HG03521 (cell line): ENCODE measurements around the gene NFASC.

Experiments
- ATAC-seq: cut with Tn5 transposase; IDR thresholded peaks from one replicate; pipeline ENCODE4 v1.9.1; 2021; ENCODE audit warnings: mild to moderate bottlenecking, moderate library complexity; ENCODE audit not compliant: unreplicated experiment

The NFASC gene

DNA sequence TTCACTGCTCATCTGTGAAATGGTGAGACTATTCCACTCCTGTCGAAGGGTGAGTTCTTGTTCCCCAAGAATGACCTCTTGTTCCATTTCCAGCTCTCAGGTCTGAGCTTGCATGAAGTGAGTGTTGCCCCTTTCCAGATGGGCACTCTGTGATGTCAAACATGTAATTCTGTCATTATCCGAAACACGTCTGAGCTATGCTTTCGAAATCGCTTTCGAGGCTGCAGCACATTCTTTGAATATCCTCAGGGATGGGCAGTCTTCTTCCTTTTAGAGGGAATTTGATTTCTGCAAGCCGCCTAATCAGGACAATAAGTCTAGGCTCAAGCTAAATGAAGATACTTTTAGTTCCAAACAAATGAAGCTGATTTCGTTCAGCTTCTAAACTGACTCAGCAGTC is 15.1 kb downstream of the NFASC start:
- ATAC-seq, result no peak

DNA sequence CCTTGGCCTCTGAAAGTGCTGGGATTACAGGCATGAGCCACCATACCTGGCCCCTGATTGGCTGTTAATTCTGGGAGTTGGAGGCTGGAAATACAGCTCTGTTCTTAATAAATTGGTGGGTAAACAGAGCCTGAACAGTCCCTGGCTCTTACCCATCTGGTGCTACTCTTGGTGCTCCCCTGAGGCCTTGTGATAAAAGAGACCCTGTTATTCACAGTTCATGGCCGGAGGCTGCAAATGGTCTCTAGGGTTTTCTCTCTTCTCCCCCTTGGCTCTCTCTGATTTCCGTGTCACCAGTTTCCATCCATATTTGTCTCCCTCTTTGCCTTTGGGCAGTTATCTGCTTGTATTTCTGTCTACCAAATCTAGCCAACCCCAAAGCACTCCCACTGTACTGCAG is 17.2 kb downstream of the NFASC start:
- no peak for ATAC-seq

DNA sequence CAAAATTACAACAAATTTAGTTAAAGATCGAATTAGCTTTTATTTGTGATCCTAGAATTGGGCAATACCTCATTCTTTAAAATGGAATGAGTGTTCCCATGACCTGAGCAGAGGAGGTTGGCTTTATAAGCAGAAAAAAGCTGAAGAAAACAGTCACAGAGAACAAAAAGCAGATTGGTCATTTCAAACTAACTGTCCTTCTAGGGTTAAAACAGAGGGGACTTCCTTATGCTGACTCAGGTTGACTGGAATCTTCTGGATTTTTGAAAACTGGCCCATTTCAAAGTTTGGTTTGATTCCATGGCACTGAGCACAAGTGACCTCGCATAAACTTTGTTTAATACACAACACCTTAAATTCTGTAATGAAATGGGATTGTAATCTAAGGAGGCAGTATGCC is 17.6 kb downstream of the NFASC start:
- ATAC-seq, result no peak

DNA sequence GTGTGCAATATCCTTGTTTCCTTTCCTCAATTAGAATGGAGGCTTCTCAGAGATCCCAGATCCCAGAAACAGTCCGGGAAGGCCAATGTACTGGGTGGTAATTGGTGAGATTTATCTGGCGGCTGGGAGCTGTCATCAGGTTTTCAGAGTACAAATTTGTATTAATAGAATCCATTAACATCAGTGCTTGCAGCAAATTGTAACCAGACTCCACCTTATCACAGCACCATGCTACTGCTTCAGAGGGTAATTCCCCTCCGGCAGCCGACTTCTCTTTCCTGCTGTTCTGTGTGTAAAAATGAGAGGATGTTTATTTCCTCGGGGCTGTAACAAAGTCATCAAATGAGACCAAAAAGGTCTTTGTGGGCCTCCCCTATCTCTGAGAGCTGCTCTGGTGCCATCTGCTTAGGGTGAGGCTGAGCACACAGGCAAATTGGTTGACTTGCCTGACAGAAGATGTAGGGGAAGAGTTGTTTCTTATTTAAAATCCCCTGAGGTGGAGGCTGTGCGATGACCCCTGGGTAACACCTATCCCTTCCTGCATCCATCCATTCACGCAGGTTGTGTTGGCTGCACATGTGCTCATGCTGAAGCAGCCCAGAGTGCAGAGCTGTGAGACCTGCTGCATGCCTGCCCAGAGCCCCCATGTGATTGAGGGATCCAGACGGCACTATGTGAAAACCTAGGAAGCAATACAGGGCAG is 19.2 kb downstream of the NFASC start:
- ATAC-seq, result no peak

DNA sequence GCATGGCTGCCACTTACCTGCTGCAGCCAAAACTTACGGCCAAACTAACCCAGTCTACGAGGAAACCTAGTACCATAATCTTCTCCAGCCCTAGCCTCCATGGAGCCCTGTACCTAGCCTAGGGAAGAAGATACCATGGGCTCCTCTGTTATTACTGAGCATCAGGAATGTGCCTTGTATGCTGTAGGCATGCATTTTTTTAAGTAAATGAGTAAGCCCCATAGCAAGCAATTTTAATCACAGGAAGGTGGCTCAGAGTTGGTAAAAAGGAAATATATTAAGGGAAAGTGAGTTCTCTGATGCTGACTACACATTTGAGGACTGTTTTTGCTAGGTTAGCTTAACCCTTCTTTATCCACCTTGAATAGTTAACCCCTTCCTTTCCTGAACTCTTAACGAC is 21.2 kb downstream of the NFASC start:
- ATAC-seq, result no peak

DNA sequence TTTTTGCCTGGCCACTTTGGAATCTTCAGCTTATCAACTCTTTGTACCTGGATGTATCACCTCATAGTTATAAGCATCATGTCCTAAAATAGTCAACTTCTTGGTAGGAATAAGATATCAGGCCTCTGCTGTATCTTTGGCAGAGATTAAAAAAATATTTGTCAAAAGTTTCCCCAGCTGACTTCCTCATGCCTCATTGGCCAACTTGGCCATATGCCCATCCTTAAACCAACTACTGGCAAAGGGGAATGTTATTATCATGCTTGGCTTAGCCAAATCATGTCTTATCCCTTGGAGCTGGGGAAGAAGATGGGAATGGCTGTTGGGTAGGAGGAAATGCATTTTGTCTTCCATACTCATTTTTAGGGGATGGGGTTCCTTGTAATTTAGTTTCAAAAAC is 23.4 kb downstream of the NFASC start:
- ATAC-seq, result no peak

DNA sequence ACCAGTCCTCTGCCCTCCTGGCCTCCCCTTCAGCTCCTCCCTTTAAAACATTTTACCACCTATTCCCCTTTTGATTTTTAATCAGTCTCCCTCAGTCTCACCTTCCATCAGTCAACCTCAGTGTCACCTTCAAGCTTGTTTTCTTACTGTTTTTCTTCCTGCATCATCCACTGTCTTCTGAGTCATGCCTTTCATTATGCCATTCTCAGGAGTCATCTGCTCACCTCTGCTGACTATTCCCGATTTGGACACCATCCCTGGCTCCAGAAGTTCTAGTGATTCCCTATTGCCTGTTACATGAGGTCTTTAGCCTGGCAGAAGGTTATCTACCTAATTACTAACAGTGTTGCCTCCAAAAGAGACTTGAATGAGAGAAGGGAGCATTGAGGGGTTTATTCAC is 23.9 kb downstream of the NFASC start:
- ATAC-seq, result no peak

DNA sequence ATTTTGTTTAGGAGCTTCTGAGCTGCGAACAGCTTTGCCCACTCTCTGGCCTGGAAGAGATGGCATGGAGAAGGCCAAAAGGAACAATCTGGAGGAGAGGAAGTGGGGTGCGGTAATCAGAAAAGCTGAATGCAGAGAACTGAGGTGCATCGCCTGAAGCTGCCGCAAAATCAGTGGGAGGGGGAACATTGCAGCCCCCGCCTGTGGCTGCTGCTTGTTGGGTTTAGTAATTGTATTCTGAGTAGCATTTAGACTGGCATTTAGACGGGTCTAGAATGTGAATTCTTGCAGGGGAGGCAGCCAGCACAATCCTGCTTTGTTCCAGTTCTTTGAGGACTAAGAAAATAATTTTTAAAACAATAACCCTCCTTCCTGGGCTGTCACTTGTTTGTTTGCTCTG is 25.4 kb downstream of the NFASC start:
- ATAC-seq, result no peak

DNA sequence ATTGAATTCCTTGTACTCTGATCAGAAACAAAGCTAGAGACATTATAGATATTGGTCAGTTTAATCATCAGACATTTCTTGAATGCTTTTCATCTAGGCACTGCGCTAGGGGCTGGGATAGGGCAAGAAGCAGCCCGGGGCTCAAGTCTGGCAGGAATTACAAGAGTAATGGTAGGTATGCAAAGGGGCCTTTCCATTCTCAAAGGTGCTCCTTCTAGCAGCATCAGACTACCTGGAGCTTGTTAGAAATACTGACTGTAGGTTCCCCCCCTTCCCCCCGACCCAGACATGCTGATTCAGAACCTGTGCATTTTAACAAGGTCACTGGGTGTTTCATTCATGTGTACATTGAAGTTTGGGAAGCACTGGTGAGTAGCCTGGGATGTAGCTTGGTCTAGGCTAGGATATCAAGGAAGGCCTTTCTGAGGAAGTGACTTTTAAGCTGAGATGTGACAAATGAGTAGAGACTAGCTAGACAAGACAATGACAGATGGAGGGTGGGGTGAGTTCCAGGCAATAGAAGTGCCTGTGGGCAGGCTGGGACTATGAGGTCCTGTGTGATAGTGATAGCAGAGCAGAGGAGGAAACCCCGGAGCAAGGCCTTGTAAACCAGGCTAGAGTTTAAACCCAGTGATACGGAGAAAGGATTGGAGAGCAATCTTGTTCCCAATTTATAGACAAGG is 26.3 kb downstream of the NFASC start:
- no peak for ATAC-seq

DNA sequence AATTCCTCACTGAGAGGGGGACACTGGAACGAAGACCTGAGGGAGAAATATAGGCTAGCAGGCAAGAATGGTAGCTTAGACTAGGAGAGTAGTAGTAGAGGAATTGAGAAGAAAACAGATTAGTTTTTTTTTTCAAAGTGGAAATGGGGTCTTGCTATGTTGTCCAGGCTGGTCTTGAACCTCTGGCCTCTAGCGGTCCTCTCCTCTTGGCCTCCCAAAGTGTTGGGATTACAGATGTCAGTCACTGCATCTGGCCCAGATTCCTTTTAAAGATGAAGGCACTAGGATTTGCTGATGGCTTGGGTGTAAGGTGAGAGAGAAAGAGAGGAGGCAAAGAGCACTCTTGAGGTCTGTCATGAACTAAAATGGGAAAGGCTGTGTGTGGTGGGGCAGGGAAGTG is 30.1 kb downstream of the NFASC start:
- ATAC-seq, result no peak

DNA sequence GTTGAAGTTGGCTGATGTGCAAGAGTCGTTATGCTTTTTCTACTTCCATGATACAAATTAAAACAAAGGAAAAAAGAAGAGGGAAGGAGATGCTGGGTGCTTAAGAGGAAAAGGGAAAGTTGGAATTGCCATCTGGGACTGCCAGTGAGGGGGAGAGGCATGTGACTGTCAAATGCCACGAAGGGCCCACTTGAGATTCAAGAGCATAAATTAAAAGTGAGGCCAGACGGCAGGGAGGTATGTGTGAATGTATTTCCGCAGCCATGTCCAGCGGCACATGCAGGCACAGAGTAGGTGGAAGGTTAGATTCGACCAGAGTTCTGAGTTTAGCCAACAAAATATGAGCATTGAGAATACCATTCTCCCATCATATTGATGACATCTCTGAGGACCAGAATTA is 32.0 kb downstream of the NFASC start:
- ATAC-seq, result no peak

DNA sequence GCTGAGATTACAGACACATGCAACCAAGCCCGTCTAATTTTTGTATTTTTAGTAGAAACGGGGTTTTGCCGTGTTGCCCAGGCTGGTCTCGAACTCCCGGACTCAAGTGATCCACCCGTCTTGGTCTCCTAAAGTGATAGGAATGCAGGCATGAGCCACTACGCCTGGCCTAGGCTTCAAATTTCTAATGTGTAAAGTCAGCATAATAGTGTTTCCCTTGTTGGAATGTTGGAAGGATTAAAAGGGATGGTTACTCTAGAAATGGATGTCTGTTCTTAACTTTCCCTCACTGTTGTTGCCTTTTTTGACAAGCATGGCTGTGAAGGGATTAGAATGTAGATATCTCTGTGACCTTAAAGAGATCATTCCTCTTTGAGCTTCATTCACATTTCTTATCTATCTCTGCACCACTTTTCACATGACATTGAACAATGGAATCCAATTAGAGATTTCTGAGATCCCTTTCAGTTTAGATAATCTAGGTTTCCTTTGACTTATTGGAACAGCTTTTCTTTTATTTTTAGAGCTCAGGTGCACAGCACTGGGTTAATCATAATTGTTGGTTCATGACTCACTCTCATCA is 33.7 kb downstream of the NFASC start:
- ATAC-seq, result no peak

DNA sequence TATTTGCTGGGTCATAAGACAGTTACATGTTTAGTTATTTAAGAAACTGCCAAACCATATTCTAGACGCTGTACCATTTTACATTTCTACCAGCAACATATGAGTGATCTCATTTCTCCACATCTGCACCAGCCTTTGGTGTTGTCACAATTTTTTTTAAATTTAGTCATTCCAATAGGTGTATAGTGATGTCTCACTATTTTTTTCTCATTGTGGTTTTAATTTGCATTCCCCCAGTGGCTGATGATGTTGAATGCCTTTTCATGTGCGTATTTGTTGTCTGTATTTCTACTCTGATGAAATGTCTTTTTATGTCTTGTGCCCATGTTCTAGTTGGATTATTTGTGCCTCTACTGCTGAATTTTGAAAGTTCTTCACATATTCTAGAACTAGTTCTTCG is 38.4 kb downstream of the NFASC start:
- ATAC-seq, result no peak

DNA sequence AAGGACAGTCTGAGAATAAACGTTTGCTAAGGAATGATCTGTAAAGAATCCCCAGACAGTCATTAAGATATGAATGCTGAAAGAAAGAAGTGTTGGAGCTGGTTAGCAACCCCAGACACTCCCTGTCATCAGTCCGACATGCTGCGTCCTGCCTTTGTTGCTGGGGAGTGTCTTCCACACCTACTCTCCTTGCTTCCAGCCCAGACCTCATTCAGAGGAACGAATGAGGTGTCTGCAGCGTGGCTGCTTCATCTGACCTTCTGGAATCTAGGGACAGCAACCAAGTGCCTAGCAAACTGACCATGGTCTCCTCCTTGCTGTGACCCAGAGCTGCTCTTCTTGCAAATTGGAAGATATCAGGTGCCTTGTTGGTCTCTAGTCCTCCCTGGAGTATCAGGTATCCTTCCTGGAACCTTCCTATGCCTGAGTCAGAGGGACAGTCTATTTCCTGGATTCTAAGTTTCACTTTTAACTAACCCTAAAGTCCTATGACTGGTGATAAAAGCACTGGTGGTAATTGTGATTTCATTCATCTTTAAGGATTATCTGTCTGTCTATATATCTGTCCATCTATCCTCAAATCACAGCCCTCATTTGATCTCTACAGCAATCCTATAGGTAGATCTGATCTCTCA is 45.3 kb downstream of the NFASC start:
- ATAC-seq, result no peak

DNA sequence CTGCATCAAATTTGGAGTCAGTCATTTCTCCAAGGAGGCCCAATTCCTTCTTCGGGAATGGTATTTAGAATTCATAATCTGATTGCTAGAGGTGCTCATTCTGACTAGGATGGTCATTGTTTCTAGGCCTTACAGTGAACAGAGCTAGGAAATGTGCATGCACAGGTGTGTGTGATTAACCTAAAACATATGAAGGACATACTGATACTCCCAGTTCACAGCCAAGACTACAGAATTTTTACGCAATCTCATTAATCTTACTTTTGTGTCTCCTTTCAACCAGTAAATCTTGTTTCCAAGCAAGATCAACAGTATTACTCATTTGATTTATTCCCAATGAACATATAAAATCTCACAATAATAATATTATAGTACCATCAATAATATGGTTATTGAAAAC is 47.1 kb downstream of the NFASC start:
- no peak for ATAC-seq

DNA sequence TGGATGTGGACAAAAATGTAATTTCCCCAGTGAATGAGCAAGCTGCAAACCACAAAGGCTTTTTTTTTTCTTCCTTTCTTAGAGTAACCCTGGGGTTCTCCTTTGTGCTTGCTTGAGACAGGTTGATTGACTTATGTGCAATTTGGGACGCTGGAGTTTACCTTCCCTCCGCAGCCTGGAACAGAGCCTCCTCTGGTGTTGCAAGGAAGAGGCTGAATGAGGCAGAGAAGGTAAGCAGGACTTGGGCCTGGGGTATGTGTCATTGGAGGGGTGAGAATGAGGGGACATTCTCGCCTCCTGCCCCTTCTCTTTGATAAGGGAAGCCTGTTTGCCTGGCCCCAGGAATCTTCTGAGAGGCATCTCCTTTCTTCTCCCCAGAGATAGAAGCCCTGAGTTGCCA is 49.8 kb downstream of the NFASC start:
- ATAC-seq, result no peak

DNA sequence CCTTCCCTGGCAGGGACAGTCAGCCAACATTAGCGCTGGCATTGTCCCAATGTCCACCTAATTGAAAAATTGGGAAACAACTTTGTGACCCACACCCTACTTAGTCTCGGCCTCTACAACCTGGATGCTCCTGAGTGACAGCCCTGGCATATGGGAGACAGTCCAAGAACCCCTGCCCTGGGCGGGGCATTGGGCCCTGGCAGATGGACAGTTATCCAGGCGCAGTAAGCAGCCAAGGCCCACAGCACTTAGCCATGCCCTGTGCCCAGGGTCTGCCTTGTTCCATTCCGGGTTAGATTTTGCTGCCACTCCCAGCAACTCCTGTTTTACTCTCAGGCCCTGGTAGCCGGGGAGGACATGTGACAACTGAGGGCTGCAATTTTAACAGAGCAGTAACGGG is 50.3 kb downstream of the NFASC start:
- no peak for ATAC-seq

DNA sequence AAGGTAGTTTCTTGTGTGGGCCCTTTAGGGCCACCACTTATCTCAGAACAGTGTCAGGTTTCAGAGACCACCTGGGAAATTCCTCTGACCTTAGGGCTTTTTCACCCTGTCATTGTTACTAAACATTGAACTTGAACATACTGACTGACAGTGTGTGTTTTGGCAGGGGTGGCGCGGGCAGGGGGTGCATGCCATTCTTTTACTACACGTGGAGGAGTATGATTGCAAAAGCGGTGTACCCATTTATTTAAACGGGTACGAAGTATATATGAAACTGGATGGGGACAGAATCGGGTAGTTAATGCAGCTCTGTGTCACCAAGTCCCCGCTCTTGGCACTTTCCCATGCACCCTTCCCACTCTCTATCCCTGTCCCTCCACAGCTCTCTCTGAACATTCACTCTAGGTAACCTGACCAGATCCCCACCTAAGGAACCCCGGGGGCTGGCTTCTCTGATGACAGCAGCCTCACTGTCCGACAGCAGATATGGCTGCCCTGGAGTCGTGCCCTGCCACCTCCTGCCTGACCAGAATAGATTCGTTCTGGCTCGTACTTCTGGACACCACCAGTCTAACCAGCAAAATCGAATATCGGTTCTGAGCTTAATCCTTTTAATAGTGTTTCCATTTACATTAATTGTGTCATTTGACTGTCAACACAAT is 51.3 kb downstream of the NFASC start:
- no peak for ATAC-seq

DNA sequence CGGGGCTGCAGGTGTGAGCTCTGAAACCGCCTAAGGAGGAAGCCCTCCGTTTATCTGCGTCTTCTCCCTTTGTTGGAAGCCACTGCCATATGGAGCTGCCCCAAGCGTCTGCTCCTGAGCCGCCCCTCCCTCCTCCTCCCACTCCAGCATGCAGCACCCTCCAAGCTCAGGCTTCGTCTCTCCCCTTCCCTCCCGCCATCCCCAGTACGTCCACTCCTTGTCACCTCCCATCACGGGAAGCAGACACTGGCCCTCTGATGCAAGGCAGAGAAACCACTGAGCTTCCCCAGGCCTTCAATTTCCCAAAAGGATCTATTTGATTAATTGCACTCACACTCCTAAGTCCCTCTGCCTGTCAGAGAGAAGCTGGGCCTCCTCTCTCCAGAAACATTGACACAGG is 52.5 kb downstream of the NFASC start:
- no peak for ATAC-seq

DNA sequence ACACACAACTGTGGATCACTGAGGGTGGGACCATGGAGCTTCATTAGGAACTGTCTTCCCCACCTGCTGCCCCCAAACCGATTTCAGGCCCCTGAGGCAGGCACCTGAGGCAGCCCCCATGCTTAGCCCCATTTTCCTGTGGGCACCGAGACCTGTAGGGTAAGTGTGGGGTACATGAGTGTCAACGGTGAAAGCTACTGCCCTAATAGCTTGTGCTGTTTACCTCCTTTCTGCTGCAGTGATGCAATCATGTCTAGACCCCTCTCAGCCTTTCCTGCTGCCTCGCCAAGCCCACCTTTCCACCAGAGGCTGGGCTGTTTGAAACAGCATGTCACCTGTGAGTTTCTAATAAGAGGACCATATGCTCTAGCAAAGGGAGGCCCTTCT is 53.0 kb downstream of the NFASC start:
- ATAC-seq, result no peak

DNA sequence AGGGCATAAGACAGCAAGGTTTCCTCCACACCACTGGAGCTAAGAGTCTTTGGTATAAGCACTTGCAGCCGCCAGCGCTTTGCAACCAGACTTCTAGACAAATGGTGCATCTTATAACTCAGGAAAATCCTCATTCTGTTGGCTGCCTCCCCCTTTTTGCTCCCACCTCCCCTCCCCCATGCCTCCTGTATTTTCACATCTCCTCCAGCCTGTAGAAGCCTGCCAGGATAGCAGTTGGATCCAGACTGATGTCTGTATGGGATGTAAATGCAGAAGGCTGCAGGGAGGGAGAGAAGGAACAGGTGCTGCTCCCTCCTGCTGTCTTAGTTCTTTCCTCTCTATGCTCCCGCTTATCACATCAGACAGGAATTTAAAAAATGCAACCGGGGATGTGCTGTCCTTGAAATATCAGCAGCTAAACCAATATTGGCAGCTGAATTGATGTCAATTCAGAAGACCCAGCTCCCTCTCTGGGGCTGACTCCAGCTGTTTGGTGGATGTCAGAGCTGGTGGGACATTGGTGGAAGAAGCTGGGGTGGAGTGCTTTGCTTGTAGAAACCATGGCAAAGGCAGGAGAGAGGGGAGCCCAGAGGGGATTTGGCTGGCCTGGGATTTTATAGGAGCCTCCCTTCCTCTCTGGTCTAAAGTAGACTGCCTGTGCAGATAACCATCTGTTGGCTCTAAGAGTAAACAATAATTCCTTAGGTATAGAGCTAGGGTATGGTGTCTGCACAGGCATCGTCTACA is 53.5 kb downstream of the NFASC start:
- ATAC-seq, result no peak
